DOHH2 (cell line): ENCODE data around the gene HIVEP3.

Experiments used
- CTCF ChIP-seq: fragments of 200-600 bp; sonication (generic); IDR thresholded peaks from one replicate; pipeline ENCODE4 v1.5.1; 2014; ENCODE audit warnings: antibody characterized with exemption, mild to moderate bottlenecking, low read depth, low read length; ENCODE audit not compliant: poor library complexity, severe bottlenecking
- EZH2phosphoT487 ChIP-seq: fragments of 200-600 bp; sonication (generic); IDR thresholded peaks from 2 replicates; pipeline ENCODE4 v1.6.1; 2017; ENCODE audit warnings: borderline replicate concordance, mild to moderate bottlenecking, antibody characterized with exemption, low read length, moderate library complexity, mixed read lengths

GRCh38 chr1:41847733-41848132 is 71.0 kb downstream of the HIVEP3 start:
- no peak for TF ChIP-seq CTCF
- TF ChIP-seq EZH2phosphoT487, result no peak
